ENCODE results near the gene SSPN. TPM values are rescaled to one million over a fixed set of nuclear protein-coding genes. Genes with fewer than 3 reads are reported as not detected.
A peak's percentile ranks its signal among the peaks of the same experiment; 100 is the strongest.

Gene SSPN
- total and polyA plus RNA-seq, 12 donors: 5.9 to 115 (median 83.7) TPM

- no peak overlapping the region for H3K27ac ChIP-seq
- DNase-seq (no peak), ATAC-seq (no peak)
- WGBS, 2 donors: 91 to 94% methylated on average over 5 of the region's 5 CpGs
- H3K4me3 ChIP-seq: no peak overlapping the region
- no peaks in the 10 kb centered on the region for H3K9me3 ChIP-seq
- intact Hi-C loops (cut with DNase I): loop anchor here in 5 of 10 donors (10.0 kb wide), 1 partner anchor 155 kb away; the partner anchor contains the start of gene BHLHE41 (in 5 of the 5)
- TF ChIP-seq CTCF (IDR thresholded peaks at IDR 0.05): no peak
- no peaks in the 10 kb centered on the region for H3K36me3 ChIP-seq
- H3K27me3 ChIP-seq: no peaks in the 10 kb centered on the region
- peaks cover 0 to 43% (median 12%) of the 10 kb centered on the region in 9 donors for H3K4me1 ChIP-seq
Measured at GRCh38 chr12:26279908-26280307, 84.5 kb downstream of the SSPN start.

- ATAC-seq: no peak
- TF ChIP-seq CTCF (IDR thresholded peaks at IDR 0.05): no peak
- Histone ChIP-seq H3K27ac (peak overlapping the region in 2 of 10 donors; percentile 22 to 31), H3K4me1 (peaks cover 0 to 33% (median 7%) of the 10 kb centered on the region in 9 donors), H3K9me3 (no peaks in the 10 kb centered on the region), H3K36me3 (no peaks in the 10 kb centered on the region), H3K27me3 (no peaks in the 10 kb centered on the region), H3K4me3 (no peak overlapping the region)
- DNase-seq: no peak
- intact Hi-C loops (cut with DNase I): no loop called here
- 91 to 96% methylated on average over 3 of the region's 3 CpGs for WGBS, 2 donors
Measured at GRCh38 chr12:26280869-26281268, 85.5 kb downstream of the SSPN start.

DNA sequence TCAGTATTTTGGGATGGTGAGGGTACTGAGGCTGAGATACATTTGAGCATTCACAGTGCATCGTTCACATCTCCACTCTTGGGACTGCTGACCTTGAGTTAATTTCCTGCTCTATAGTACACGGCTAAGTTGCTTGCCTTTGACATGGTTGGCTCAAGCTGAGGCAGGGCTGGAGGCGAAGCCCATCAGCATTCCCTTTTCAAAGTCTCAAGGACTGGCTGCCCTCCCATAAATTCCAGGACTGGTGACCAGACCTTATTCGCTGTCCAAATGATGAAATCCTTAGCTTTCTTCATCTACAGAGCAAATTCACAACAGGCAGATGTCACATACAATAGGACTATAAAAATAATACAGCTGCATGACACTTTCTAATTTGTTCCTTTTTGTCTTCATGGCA, 85.9 kb downstream of the SSPN start:
- no peaks in the 10 kb centered on the region for H3K36me3 ChIP-seq
- no peak overlapping the region for H3K4me3 ChIP-seq
- no peaks in the 10 kb centered on the region for H3K27me3 ChIP-seq
- peak in 7 of 8 donors; percentile 20 to 92 (median 69) for ATAC-seq
- 51 to 65% methylated on average over 4 of the region's 4 CpGs for WGBS, 2 donors
- TF ChIP-seq CTCF (IDR thresholded peaks at IDR 0.05): no peak
- H3K27ac ChIP-seq: peak overlapping the region in 2 of 10 donors; percentile 22 to 31
- no peaks in the 10 kb centered on the region for H3K9me3 ChIP-seq
- peaks cover 0 to 29% (median 5%) of the 10 kb centered on the region in 9 donors for H3K4me1 ChIP-seq
- intact Hi-C loops (cut with DNase I): no loop called here
- no peak for DNase-seq

- peaks cover 0 to 27% (median 7%) of the 10 kb centered on the region in 9 donors for H3K4me1 ChIP-seq
- H3K9me3 ChIP-seq: no peaks in the 10 kb centered on the region
- no peak overlapping the region for H3K27ac ChIP-seq
- no peaks in the 10 kb centered on the region for H3K27me3 ChIP-seq
- H3K36me3 ChIP-seq: no peaks in the 10 kb centered on the region
- DNase-seq (no peak), ATAC-seq (no peak)
- no peak overlapping the region for H3K4me3 ChIP-seq
- TF ChIP-seq CTCF (IDR thresholded peaks at IDR 0.05): no peak
- intact Hi-C loops (cut with DNase I): no loop called here
- 89 to 96% methylated on average over 4 of the region's 4 CpGs for WGBS, 2 donors
Measured at GRCh38 chr12:26282339-26282940, 87.1 kb downstream of the SSPN start.
